HG03280 (cell line): Measurements from ENCODE around the gene DENND11.
A peak's percentile ranks its signal among the peaks of the same experiment; 100 is the strongest.
"Not testable (repeated sequence)": the region's sequence is repeated elsewhere in the genome, so short reads cannot be mapped to it uniquely, and the experiment has no call there.

ENCODE experiments used
- ATAC-seq: cut with Tn5 transposase; IDR thresholded peaks from one replicate; pipeline ENCODE4 v1.9.1; 2021; ENCODE audit warnings: mild to moderate bottlenecking, moderate library complexity; ENCODE audit not compliant: unreplicated experiment

DENND11 gene

DNA sequence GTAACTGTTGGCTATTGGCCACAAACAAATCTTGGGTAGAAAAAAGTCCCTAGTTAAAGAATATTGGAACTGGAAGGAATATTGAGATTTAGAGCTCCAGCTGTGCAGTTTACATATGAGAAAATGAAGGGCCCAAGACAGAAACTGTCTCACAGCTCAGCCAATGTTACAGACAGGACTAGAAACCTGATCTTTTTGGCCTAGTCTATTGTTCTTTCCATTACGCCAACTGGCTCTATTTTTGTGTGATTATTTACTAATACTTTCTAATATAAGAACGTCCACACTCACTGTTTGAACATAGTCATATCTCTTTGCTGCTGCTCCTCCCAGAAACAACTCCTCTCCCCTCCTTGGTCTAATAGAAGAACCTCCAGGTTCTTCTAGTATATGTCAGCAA is 7.4 kb upstream of the DENND11 start:
- ATAC-seq = no peak

DNA sequence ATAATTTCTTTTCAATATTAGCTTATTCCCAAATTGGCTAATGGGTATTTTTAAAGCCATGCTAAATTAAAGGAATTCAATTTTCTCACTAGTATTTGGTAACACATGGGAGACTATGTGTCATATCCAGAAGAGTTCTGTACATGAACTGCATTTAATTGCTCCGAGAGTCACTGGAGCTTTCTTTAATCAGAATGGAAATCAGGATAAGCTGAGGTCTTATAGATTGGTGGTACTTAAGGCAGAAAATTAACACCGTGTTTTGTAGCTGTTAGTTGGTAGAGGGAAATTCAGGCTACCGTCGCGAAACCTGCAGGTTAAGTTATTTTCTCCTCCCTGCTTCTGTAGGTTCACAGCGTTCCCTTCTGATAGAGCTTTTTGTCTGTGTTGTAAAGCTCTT is 6.4 kb upstream of the DENND11 start, which contains the start of gene WEE2:
Gene WEE2 (plus strand): TSS at position 3 of the 400 bp plus-strand sequence. CDS start 406 bp downstream, outside the sequence.
- no peak for ATAC-seq

DNA sequence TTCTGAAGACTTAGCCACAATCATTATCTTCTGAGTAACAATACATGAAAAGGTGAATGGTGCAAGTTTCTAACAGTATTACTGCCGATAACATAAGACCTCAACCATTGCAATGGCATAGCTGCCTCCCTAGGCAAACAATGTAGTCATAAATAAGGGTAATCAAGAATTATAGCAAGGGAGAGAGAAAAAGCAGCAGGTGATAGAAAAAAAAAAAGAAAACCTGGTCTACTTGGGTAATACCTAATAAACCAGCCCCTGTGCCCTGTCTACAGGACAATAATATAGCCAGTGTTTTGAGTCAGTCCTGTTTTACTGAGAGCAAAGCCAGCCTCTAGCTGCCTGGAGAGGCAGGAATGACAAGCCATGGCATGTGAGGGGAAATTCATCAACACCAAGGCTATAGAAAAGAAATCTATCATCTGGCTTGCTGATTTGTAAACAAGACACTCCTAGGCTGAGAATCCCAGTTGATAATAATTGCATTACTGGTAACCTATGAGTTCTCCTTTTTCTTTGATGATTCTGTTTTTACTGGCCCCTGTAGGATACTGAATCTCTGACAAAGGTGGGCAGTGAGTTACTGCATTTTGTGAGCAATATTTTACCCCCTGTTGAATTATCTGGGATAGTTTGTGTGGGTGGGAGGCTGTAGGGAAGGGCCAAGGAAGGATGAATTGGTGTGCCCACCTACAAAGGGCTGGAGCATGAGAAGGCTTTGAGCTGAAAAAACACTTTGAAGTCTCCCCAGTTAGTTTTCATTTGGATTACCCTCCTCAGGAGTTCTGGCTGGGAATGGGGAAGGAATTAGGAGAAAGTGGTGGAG is 4.5 kb upstream of the DENND11 start:
- no peak for ATAC-seq

DNA sequence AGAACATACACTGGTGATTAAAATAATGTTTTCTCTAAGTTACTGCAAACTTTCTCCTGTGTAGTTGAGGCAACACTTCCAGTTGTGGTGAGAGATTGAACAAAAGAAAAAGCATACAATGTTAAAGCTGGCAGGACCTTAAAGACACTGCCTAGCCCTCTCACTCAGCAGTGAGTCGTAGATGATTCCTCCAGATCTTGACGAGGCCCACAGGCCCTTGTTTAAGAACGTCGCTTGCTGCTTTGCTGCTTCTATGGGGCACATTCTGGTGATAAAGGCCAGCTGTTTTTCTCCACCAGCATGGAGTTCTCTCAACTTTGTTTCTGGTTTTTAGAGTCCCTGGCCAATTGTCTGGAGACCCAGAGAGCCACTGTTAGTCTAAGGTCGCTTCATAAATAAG is 2.8 kb upstream of the DENND11 start:
- no peak for ATAC-seq

DNA sequence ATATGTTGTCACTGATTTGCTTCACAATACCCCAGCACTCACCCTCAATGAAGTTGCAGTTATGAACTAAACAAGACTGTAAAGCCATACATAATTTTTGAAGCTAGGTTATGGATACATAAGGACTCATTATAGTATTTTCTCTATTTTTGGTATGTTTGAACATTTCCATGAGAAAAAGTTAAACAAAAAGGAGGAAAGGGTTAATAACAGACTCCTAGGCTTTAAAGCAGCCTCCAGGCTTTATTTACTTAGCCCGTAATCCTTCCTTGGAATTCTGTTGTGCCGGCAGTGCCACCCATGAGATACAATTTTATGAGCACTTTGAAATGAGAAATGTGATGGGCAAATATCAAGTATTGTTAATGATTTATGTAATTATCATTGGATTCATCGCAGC is 2.1 kb upstream of the DENND11 start:
- ATAC-seq = no peak

DNA sequence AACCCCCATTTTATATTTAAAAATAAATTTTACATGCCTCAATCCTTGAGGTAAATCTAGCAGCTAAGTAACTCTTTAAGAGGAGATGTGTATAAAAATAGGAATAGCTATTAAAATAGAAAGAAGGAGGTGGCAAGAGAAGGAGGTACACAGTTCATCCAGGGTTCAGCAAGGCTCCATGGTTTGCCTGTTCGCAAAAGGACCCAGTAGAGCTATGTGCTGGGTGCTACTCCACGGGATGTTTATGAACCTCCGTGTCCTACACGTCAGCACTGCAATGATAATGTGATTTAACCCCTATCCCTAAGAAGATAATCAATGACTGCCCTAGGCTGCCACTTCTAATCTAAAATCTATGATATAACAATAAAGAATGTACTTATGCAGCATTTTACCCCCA is 926 bp upstream of the DENND11 start:
- ATAC-seq = no peak

DNA sequence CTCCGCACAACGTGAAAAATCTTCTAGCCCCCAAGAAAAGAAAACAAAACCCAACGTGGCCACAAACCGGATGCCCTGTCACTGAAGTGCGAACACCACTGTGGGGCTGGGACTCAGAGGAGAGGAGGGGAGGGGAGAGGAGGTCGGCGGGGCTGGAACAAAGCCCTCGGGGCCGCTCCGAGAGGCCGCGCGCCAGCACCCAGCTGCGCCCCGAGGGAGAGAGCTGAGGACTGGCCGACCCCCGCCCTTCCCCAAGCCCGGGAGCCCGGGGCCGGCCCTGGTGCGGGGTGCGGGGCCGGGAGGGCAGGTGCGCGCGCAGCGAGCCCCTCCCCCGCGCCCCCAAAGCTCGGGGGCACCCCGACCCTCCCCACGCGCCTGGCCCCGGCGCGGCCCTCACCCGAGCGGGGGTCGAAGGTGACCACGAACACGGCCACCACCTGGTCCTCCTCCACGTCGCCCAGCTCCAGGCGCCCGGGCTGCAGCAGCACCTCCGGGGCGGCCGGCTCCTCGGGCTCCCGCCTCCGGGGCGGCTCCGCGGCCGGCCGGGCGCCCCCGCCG is 398 bp downstream of the DENND11 start:
- peak; percentile 86 for ATAC-seq

DNA sequence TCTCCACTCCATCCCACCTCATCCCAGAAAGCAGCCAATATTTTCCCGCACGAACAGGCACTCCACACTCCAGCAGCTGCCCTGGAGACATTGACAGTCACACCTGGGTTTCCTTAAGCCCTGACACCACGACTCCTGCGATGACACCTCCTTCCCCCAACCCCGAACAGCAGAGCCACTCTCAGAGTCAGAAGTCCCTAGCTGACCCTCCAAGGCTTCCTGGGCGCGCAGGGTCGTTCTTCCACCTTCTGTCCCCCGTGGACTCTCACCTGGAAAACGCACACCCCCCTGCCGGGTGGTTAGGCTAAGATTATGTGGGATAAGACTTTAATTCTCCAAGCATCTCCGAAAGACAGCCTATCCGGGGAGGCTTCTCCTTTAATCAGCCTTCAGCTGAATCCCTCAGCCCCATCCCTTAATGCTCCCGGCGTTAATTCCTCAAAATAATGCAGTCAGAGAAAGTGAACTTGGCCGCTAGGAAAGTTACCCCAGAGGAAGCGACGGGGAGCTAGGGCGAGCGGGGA is 1.1 kb downstream of the DENND11 start:
- no peak for ATAC-seq

DNA sequence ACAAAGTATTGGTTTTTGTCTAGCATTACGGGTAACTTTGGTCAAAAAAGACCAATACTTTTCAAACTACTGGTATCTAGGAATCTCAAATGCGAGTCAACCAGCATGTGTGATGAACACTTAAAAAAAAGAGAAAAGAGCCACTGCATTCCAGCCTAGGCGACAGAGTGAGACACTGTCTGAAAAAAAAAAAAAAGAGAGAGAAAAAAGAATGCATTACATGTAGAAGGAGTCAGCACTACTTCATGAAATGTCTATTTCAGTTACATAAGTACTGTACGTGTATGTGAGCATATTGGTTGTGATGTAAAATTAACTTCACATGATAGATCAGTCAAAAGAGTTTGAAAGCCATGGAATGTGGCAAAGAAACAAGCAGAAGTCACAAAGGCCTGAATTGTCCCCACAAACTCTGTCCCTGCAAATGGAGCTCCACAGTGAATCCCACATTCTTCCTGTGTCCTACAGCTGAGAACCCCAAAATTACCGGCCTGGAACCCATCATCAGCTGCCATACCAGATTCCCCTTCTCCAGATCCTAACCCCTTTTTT is 1.6 kb downstream of the DENND11 start:
- no peak for ATAC-seq

DNA sequence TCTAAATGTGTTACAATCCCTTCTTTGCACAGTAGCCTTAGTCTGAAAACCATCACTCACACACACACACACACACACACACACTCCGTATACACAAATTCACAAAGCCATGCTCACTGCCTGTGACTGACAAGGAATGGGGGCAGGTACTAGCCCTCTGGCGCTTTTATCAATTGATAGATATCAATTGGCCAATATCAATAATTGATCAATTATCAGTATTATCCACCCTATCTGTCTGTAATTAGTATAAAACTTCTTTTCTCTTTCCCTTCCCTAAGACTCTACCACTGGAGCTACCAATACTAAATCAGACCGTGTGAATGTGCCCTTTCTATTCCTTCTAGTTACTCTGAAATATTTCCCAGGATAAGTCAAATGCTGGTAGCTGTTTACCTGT is 2.1 kb downstream of the DENND11 start:
- no peak for ATAC-seq

DNA sequence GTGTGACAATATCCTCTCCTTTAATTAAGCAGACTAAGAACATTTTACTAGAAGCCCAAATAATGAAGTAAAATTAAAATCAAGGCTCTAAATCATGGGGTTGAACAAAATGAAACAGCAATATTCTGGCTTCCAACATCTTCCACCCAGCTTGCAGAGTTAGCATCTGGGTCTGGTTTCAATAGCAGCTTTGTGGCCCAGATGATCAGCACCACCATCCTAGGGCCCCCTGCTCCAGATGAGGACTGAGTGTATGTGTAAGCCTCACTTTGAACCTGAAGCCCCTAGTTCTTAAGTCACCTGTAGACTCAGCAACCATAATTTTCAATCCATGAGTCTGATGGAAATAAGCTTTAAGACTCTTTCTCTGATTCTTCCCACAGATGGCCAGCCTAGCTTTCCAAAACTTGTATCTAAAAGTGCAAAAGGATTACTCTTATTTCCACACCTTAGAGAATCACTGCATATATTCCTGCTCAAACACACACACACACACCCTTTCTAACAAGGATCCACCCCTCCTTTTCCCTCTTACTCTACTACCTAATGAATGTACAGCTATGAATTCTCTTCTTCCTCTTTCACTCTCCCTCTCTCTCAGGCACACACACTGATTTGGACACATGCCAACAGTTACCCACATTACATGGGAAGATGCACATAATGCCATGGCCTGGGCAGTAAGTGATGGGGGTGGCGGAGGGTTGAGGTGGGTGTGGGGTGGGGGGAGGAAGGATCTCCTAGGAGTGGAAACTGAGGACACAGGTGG is 3.5 kb downstream of the DENND11 start:
- ATAC-seq = no peak

DNA sequence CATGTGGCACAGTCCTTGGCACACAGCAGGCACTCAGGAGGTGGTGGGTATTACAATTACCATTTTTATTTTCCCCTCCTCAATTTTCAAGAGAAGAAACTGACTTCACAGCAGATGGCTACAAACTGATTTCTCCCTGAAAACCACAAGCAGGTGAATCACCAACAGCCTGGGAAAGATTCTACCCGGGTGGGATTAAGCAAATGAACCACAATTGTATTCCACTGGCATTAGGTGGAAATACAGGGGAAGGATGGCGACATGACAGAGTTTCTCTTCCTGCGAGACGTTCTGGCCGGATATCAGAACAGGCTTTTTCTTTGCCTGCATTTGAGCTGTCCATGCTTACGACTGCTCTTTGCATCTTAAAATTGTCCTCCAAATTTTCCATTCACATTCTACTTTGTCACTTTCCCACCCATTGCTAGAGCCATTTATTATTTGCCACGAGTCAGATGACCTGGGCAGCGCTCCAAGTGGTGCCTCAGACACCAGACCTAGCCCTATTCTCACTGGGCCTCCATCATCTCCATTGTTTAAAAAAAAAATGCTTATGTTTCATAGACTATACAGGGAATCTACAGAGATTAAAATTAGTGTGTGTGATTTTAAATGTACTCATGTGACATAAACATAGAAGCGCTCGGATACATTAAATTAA is 4.6 kb downstream of the DENND11 start:
- ATAC-seq = no peak

DNA sequence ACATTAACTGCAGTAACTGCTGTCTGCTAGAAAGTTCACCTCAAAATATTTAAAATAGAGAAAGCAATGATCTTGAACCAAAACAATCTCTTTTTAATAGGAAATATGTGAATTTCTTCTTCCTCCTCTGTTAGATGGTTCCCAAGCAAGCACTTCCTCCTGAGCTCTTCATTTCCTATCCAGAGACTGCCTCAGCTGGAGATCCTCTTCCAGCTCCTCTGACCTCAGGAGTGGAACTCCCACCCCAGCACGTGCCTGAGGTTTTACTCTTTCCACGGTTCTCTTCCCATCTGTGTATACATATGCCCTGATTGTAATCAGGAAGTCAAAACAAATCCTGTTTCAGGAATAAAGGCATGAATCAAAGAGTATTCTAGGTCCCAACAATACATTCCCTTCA is 5.6 kb downstream of the DENND11 start:
- ATAC-seq = no peak

DNA sequence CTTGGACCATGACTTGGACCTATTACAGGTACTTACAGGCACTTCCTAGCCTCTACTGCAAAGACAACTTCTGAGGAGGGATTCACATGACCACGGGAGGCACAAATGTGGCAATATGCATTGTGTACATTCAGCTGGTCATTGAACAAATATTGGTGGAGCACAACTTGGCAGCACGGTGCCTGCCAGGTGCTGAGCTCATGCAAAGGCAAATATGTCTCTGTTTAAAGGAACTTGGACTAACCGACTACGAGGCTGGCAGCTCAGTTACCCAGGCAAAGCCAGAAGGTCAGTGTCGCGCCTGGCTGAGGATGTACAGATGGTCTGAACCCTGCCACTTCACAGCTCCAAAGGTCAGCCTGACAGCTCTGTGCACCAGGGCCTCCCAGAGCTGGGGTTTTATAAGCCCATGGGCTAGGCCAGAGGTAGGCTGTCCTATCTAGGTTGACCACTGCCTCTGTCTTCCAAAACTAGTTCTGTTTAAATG is 6.1 kb downstream of the DENND11 start:
- no peak for ATAC-seq

DNA sequence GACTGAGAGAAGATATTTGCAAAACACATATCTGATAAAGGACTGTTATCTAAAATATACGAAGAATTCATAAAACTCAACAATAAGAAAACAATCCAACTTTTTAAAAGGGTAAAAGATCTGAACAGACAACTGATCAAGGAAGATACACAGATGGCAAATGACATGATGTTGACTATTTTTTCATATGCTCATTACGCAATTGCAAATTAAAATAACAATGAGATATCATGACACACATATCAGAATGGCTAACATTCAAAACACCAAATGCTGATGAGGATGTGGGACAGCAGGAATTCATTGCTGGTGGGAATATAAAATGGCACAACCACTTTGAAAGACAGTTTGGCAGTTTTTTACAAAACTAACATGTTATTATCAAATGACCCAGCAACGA is 8.9 kb downstream of the DENND11 start:
- ATAC-seq = no peak

DNA sequence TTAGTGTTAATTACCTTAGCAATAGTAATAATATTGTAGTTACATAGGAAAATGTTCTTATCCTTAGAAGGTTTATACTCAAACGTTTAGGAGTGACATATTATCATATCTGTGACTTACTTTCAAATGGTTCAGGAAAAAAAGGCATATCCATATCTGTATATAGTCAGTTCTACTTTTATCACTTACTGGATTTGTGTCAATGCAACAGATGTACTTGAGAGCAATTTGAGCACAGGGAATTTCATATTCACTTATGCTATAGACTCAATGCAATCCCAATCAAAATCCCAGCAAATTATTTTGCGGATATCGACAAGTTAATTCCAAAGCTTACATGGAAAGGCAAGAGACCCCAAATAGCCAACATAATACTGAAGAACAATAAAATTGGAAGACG is 10.0 kb downstream of the DENND11 start:
- no peak for ATAC-seq

DNA sequence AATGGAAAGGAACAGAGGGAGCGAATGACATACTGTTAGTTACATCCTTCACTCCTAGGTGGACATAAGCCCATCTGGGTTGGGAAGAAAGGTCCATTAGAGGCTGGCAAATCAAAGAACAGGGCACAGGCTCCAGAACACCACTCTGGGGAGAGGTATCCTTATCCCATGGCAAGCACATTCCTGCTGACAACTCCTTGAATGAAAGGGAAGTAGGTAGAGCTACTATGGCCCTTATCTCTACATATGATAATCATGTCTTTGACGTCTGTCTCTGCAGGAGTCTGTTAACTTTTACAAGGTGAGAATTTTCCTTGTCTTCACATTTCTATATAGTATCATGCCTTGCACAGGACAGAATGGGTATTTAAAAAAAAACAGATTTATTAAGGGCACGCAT is 10.4 kb downstream of the DENND11 start:
- no peak for ATAC-seq

DNA sequence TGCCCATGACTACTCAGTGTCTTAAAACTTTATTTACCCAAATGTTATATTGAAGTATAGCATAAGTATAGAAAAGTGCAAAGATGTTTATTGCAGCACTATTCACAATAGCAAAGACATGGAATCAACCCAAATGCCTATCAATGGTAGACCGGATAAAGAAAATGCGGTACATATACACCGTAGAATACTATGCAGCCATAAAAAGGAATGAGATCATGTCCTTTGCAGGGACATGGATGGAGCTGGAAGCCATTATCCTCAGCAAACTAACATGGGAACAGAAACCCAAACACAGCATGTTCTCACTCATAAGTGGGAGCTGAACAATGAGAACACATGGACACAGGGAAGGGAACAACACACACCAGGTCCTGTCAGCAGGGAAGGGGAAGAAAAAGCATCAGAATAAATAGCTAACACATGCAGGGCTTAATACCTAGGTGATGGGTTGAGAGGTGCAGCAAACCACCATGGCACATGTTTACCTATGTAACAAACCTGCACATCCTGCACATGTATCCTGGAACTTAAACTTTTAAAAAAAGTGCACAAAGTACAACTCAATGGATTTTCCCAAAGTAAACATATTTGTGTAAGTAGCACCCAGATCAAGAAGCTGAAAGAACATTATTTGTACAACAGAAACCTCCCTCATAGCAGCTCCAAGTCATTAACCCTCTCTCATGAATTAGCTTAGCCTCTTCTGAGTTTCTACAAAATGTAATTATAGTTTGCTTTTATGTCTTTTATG is 12.7 kb downstream of the DENND11 start:
- not testable (repeated sequence) for ATAC-seq

DNA sequence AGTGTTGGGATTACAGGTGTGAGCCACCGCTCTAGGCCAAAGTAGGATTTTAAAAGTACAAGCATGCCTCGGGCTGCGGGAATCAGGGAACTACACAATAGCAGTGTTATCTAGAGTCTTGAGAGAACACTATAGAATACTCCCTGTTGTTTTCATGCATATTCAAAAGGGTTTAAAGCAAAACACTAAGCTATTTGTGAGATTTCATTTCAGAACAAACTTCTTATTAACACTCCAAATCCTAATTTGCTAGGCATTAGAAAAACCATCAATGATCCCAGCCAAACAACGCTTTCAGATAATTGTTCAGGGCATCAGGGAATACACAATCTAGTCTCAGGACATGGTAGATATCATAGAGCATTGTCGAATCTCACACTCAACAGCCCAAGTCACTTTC is 13.9 kb downstream of the DENND11 start:
- no peak for ATAC-seq

DNA sequence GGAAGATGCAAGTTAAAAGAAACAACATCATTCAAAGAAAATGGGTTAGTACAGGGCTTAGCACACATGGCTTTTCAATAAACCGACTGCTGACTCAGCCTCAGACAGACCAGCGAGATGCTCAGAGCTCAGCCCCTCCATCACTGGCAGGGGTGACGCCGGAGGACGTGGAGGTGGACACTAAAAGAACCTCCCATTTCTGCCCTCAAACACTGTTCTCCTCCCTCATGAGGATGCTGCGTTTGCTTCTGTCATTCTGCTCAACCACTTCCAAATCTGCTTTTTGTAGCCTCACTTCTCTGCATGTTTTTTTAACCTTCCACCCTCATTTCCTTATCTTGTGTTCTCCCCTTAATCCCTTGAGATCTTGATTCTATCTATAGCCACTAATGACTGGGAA is 15.3 kb downstream of the DENND11 start:
- ATAC-seq = no peak
